Hematopoietic multipotent progenitor cell treated with erythropoietin and hydrocortisone succinate and interleukin-3 and kit ligand, for 8 days (in vitro differentiated cells): ENCODE measurements around the gene FHOD3.

Experiments
- DNase-seq: peaks from one replicate; pipeline ENCODE4 v3.0.0-alpha.2; 2015

The FHOD3 gene

DNA sequence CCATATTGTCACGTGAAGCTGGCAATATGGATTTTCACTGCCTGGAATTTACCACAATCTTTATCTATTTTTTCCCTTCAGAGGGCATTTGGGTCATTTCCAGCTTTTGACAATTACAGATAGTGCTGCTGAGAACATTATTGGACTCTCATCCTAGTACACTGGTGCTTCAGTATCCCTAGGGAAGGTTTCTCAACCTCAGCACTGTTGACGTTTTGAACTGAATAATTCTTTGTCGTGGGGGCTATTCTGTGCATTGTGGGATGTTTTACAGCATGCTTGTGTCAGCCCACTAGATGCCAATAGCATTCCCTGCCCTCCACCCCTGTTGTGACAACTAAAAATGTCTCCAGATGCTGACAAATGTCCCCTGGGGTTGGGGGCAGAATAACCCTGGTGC is 345.5 kb downstream of the FHOD3 start:
- no peak for DNase-seq

DNA sequence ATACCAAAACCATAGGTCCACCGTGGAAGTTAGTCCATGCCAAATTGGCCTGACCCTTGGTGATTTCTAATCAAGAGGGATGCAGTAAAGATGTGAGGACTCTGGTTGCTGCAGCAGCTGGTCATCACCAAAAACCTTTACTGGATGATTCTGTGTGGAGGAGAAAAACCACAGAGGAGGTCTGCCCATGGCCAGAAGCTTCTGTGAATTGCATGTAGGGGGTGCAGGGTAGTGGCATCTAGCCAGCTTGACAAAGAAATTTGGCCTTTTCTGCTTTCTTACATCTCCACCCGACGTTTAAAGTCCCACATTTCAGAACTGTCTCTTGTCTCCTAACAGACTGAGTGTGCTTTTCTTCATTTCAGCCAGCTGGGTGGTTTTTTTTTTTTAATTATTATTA is 351.3 kb downstream of the FHOD3 start:
- no peak for DNase-seq

DNA sequence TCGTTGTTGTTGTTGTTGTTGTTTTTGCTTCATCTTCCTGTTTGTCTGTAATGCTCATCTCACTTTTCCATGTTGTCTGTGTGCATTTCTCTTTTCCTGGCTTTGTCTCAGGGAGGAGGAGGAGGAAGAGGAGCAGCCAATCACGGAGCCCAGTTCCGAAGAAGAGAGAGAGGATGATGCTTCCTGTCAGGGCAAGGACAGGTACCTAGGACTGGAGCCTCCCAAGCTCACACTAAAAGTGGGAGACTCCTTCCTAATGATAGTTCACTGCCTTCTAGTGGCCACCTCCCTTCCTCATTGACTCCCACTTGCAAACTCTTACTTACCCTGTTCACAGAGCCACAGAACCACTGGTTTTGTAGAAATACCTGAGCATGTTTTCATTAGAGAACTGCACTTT is 351.7 kb downstream of the FHOD3 start:
- DNase-seq: no peak

DNA sequence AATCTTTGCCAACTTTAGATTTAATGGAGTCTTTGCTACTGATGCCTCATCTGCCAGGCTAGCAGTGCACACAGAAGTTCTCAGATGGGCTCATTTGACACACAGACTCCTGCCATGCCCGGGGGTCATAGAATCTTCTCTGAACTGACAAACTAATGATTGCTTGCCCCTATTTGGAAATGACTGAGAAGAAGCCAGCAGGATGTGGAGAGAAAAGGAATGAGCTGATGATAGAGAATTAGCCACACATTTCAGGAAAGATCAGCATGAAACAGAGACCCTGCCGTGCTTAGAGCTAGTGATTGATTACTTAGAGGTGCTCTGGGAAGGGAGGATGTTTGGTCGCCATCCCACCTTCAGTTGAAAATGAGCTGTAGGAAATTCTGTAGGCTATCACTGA is 352.8 kb downstream of the FHOD3 start:
- no peak for DNase-seq

DNA sequence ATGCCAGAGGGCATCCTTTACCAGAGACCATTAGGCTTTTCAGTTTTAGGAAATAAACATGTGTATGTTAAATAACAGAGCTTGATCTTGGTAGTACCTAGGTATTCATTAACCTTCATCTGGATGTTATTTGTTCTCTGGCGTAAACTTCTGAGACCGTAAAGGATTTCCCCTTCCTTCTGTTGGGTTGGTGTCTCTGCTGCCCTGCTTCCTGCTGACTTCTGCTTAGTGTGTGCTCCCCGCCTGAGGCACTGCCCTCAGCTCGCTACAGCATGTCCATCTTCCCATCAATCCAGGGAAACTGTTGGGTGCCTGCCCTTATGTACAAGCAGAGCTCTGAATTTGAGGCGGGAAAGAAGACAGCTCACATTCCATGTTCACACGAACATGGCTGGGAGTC is 353.4 kb downstream of the FHOD3 start:
- DNase-seq: no peak

DNA sequence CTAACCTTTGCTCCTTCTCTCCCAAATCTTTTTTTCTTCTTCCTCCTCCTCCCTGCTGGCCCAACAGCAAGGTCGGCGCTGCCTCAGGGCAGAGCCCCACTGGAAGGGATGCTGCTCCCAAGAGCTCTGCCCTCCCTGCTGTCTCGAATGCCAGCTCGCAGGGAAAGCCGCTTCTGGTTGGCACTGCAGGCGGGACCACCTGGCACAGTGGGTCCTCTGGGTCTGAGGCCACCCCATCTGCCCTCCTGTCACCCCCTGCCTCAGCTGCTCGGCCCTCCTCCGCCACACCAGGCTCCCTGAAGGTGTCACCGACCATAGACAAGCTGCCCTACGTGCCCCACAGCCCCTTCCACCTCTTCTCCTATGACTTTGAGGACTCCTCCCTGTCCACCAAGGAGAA is 355.0 kb downstream of the FHOD3 start:
- DNase-seq: no peak

DNA sequence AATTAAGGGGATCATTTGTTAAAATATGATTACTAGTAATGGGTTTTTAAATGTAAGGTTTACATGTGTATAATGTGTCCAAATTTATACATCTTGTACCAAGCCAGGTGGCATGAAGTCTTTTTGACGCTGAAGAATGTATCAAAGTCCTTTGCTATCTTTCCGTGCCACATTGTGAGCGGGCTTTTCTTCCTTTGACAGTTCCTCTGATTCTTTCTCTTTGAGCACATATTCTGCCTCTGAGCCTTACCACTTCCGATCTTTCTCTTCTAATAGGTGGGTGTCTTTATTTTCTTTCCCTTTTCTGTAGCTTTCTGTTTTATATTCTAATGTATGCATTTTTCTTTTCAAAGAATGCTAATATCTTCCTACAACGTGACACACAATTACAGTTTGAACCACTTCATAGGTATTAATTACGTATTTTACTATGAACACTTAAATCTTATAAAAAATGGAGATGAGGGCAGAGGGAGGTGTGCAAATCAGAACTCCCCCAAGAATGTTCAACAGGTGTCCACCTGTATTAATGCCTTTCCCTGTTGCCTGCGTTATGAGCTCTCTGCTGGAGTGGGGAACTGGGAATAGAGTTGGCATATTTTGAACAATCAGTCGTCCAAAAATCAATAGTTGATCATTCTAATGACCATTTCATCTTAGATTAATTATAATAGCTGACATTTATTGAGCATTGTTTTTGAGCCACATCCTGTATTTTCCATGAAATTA is 355.8 kb downstream of the FHOD3 start:
- no peak for DNase-seq

DNA sequence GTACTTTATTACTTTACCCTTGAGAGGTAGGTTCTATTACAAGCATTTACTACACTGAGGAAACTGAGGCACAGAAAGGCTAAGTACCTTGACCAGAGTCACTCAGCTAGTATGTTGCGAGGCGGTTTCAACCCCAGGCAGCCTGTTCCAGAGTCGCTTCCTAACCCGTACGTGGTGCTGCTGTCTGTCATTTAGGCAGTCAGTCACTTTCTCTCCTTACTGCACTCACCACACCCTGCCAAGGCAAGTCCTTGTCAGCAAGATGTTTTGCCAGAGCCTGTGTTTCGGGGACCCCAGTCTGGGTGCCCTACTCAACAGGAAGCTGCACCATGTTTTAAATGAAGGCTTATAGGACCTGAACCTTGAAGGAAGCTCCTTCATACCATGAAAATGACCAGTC is 356.4 kb downstream of the FHOD3 start:
- no peak for DNase-seq

DNA sequence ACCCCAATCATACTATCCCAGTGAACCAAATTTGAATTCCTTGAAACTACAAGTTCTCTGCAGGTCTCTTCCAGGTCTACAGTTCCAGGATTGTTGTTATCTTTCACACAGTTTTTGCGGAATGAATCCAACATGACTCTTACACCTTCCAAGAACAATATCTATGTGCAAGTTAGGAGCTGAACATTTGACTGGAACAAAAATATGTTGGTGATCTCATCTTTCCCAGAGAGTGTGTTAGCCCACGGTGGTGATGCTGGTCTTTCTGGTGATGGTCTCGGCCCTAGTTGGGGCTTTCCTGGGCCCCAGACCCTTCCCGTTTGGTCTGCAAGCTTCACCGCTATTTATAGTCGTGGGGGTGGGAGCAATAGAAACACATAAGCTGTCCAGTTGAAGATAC is 357.6 kb downstream of the FHOD3 start:
- DNase-seq: no peak

DNA sequence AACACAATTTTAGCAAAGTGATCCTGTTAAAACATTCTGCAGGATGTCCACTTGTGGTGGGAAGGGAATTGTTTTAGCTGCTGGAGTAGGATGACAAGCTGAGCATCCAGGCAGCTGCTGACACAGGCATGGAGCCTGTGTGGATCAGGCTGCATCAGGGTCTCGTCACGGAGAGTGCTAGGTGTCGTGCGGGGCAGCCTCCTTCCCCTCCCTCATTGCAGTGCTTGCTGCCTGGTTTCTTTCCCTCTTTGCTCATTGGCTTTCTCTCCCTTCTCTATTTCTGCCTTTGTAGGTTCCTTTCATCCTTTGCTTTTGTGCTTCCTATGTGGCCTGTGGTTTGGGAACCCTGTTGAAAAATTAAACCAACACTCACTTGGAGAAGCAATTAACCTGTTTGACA is 358.4 kb downstream of the FHOD3 start:
- DNase-seq: no peak

DNA sequence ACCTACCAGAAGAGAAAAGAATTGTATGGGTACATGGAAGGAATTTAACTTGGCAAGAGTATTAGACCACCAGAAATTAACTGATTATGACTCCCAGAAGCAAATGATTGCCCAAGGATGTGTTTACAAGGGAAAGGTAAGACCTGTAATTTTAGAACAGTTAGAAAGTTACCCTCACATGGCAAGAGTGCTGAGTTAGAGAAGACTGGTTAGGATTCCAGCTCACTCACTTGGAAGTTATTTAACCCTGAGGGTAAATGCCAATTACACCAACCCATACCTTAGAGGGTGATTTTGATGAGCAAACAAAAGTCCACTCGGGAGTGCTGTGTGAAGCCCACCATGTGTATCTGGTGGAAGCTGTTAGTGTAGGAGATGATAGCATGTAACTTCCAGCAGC is 361.1 kb downstream of the FHOD3 start:
- no peak for DNase-seq

DNA sequence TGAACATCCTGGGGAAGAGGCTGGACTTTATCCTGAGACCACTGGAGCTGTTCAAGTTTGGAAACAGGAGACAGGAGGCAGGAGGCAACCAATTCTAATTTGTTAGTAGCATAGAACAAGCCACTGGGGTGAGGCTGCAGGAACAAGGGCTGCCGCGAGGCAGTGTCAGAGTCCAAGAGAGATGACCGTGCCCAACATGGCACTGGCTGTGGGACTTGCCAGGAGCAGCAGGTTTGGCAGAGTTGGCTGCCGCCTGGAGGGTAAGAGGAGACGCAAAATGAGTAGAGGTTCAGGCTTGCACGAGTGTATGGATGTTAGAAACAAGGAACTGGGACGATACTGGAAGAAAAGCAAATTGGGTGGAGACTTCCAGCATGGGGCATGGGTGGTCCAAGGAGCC is 362.8 kb downstream of the FHOD3 start:
- no peak for DNase-seq

DNA sequence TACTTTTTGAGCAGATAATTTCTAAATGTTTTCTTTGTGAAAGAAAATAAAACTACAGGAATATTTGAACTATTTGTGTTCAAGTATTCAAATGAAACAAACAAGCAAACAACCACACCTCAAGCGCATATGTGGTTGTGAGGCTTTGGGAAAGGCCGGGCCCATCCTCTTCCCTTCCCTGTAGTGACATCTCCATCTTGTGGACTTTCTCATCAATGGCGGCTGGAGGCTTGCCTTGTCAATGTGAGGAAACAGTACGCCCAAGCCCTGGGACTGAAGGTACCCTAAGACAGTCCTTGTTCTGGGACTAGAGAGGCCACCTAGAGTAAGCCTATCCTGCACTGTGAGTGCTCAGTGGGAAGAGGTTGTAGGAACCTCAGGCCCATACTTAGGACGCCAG is 364.5 kb downstream of the FHOD3 start:
- no peak for DNase-seq

DNA sequence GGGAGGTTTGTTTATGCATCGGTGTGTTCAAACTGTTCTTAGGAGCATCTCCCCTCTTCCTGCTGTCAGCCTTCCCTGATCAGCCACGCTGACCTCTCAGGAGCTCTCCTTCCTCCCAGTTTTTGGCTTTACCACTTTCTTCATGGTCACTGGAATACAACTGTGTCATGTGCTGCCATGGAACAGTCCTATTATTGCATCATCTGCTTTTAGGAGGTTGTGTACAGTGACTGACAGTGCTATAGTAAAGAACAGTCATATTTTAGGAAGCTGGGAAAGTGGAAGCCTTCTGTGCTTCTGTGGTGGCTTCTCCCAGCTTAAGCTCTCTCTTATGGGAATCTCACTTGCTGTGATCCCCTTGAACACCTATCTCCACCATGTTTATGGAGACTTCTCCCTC is 365.8 kb downstream of the FHOD3 start:
- DNase-seq: no peak

DNA sequence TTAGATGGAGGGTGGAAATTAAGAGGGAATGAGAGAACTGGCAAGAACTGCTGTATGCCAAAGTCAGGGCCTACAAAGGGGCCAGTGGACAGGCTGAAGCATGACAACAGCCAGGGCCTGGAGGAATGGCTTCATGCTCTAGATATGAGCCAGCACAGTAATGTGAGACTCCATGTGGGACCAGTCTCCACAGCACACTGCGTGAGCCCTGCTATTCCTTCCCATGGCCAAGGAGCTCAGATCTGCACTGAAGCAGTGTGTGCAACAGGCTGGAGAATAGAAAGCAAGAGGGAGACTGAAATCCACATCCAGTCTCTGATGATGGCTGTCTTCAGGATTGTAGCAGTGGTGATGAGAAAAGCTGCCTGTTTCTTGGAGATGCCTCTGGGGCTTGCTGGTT is 368.4 kb downstream of the FHOD3 start:
- no peak for DNase-seq

DNA sequence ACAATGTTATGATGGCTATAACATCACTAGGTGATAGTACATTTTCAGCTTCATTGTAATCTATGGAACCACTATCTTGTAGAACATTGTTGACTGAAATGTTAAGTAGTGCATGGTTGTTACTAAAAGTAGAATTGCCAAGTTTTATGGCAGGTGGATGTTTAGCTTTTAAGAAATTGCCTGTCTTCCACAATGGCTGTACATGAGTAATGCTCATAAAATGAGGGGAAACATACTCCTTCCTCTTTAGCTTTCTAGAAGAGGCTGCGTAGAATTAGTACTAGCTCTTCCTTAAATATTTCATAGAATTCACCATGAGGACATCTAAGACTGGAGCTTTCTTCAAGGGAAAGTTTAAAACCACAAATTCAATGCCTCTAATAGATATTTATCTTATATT is 370.3 kb downstream of the FHOD3 start:
- DNase-seq: no peak

DNA sequence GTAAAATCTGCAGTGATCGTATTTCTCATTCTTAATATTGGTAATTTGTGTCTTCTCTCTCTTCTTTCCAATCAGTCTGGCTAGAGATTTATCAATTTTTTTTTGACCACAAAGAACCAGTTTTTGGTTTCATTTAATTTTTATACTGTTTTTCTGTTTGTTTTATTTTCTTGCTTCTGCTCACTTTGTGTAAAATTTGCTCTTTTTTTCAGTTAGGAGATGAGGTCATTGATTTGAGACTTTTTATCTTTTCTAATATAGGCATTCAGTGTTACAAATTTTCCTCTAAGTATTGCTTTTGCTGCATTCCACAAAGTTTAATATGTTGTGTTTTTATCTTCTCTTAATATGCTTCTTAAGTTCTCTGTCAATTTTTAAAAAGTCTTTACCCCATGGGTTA is 370.8 kb downstream of the FHOD3 start:
- no peak for DNase-seq

DNA sequence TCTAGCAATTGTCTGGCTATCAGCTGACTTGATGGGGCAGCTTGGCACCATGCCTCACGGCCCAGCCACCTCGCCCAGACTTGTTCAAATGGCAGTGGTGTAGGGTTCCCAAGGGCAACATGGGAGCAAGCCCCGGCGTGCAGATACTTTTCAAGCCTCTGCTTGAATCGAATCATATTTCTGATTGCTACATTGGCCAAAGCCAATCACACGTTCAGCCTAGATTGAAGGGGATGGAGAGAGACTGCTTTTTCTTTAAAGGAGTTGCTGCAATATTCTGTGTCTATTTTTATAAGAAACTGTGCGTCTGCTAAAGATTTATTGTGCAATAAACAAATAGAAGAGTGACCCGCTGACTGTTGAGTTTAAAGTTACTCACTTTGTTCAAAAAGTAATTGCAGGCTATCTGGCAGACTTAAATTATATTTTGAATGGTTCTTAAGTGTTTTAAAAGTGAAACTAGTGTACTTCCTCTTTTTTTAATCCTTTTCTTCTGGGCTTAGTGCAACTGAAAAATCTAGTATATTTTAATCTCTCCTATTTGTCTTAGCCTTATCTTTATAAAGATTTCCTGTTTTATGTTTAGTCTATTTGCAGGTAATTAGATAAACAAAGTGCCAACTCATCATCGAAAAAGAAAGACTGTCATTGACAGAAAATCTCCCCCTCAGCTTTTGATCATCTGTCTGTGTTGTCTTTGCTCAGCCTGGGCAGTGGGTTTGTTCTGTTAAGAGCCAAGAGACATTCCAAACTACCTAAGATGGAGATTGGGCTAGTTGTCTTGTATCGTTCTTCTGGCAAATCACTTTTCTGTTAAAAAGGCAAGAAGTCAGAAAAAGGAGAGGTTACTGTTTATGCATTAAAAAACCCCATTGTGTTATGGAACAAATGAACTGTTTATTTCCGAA is 375.2 kb downstream of the FHOD3 start:
- no peak for DNase-seq

DNA sequence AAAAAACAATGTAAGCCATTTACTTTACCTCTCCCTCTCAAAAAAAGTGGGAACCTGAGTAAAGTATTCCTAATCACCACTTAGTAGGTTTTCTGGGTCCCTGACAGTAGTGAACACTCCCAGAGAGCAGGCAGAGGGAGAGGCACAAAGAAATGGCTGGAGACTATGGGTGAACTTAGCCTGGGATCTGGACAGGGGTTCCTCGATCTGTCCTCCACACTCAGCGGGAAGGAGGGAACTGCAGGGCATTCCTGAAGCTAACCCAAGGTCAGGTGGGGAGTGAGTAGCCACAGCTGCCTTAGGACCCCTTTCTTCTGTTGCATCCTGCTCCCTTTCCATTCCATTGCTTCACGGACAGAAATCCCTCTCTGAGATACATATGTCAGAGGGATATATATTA is 375.9 kb downstream of the FHOD3 start:
- DNase-seq: no peak

DNA sequence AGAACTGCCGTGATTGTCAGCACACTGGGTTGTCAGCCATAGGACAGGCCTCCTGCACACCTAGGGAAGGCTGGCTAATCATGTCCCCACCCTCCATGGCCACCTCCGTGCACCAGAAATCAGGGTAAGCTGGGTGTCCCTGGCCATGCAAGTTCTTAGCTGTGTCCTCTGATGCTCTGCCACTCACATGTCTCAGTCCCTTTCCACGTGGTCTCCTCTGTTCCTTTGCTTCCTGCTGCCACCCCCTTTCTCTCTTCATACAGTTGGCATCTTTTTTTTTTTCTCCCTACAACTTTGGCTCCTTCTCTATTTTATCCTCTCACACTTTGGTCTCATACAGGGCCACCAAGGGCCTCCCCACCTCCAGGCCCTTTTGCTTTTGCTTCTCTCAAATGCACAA is 377.6 kb downstream of the FHOD3 start:
- DNase-seq: no peak

DNA sequence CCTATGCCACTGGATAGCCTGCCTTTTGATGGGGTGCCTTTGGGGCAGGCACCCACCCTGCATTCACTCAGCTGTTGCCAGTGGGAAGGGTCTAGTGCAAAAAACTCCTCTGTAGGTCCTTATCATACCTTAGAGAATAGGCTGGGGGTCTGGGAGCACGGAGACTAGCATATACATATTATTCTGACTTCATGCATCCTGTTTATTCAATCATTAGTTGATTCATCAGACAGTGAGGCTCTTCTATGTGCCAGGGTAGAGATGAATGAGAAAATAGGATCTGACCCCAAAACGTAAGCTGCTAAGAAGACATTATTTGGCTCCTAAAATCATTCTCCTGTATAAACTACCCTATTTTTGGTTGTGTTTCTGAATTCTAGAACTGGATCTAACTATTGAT is 378.0 kb downstream of the FHOD3 start:
- no peak for DNase-seq

DNA sequence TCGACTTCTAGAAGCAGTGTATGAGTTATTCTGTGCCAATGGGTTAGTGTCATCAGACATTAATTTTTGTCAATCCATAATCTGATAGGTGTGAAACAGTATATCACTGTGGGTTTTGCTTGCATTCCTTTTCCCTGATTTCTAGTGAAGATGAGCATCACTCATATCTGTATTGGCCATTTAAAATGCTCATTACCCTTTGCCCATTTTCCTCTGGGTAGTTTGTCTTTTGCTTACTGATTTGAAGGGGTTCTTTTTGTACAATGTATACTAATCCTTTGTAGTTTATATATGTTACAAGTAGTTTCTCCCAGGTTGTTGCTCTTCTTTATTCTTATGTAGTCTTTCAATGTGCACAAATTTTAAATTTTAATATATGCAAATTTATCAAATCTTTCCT is 379.1 kb downstream of the FHOD3 start:
- DNase-seq: no peak

DNA sequence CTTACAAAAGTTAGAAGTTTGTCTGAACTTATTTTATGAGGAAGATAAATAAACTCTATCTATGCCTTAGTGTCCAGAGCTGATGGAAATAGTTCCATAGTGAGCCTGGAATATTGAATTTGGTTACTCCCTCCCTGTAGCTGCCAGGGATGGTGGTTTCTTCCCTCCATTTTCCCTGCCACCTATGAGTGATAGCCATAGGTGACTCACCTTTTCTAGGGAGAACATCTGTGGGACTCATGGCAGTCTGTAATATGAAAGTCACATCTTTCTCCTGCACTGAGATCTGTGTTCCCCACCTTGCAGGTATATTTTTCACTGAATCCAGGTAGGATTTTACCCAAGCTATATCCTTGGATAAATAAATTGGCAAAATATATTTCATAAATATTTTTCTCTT is 382.5 kb downstream of the FHOD3 start:
- no peak for DNase-seq

DNA sequence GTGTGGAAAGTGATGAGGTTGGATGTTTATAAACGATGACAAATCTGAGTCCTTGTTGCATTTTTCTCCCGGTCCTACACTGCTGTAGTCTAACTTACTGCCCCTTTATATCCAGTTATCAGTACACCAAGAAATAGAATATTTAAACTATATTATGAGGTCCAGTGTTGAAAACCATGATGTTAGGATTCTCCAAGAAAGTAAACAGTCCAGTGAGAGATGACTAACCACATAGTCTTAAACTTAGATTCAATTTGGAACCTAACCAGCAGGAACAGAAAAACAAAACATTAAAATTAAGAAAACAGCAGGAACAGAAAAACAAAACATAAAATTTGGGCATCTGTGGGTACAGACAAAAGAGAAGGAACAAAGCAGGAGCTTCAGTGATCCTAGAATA is 388.1 kb downstream of the FHOD3 start:
- no peak for DNase-seq
